Activated naive CD4-positive, alpha-beta T cell treated with Interleukin-2 at 50 U/mL for 16 hours (primary cell): Measurements from ENCODE around the gene MT1F.

Source experiments
- DNase-seq: peaks from one replicate; pipeline ENCODE4 v3.0.0-alpha.2; 2020

The MT1F gene

GRCh38 chr16:56701534-56701933 is 43.8 kb downstream of the MT1F start:
- DNase-seq: no peak

- no peak for DNase-seq
Measured at GRCh38 chr16:56702836-56703235, 45.1 kb downstream of the MT1F start.
